ENCODE data around the gene SAP30BP.

The SAP30BP gene

GRCh38 chr17:75755205-75755901 lies 88.2 kb downstream of the SAP30BP start (continued):
- TF ChIP-seq, protein P1, sequence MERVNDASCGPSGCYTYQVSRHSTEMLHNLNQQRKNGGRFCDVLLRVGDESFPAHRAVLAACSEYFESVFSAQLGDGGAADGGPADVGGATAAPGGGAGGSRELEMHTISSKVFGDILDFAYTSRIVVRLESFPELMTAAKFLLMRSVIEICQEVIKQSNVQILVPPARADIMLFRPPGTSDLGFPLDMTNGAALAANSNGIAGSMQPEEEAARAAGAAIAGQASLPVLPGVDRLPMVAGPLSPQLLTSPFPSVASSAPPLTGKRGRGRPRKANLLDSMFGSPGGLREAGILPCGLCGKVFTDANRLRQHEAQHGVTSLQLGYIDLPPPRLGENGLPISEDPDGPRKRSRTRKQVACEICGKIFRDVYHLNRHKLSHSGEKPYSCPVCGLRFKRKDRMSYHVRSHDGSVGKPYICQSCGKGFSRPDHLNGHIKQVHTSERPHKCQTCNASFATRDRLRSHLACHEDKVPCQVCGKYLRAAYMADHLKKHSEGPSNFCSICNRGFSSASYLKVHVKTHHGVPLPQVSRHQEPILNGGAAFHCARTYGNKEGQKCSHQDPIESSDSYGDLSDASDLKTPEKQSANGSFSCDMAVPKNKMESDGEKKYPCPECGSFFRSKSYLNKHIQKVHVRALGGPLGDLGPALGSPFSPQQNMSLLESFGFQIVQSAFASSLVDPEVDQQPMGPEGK (CRISPR knock-in tag; IDR thresholded peaks at IDR 0.05; ENCODE audit: borderline replicate concordance), result no peak

DNA sequence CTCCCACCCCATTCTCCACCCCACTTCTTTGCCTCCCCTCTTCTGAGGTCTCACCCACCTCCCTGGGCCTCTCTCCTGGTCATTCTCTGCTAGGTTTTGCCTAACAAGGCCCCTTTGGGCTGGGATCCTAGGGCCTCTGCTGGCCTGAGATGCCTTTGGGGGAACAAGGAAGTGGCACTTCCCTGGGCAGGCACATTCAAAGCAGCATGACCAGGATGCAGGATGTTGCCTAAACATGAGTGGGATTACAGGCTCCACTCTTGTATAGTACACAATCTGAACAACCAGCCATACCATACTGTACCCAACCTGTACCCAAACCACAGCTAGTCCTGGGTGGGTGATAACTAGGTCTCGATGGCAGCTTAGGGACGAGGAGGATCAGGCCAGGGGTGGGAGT lies 88.9 kb downstream of the SAP30BP start:
- ATAC-seq, result no peak
- TF ChIP-seq TCF4 (CRISPR knock-in tag; IDR thresholded peaks at IDR 0.05; ENCODE audit: borderline replicate concordance), result no peak
- TF ChIP-seq, protein P1 (CRISPR knock-in tag; IDR thresholded peaks at IDR 0.05; ENCODE audit: borderline replicate concordance), result no peak
- no peak for TF ChIP-seq ESRRG (CRISPR knock-in tag; IDR thresholded peaks at IDR 0.05)
- no peak for TF ChIP-seq BACH2 (CRISPR knock-in tag; IDR thresholded peaks at IDR 0.05; ENCODE audit: borderline replicate concordance)
- TF ChIP-seq POU6F1 (CRISPR knock-in tag; IDR thresholded peaks at IDR 0.05; ENCODE audit: borderline replicate concordance, low read depth), result no peak
- TF ChIP-seq PPARA (CRISPR knock-in tag; IDR thresholded peaks at IDR 0.05; ENCODE audit: borderline replicate concordance), result no peak
- TF ChIP-seq CSDC2 (CRISPR knock-in tag; IDR thresholded peaks at IDR 0.05), result no peak
- TF ChIP-seq ARNTL (CRISPR knock-in tag; IDR thresholded peaks at IDR 0.05; ENCODE audit: borderline replicate concordance, low read depth), result no peak
- no peak for TF ChIP-seq GLIS3 (CRISPR knock-in tag; IDR thresholded peaks at IDR 0.05)
- TF ChIP-seq RARB (CRISPR knock-in tag; IDR thresholded peaks at IDR 0.05), result no peak
- TF ChIP-seq SNAI2 (CRISPR knock-in tag; IDR thresholded peaks at IDR 0.05), result no peak
- no peak for TF ChIP-seq ZC3H10 (CRISPR knock-in tag; IDR thresholded peaks at IDR 0.05)
- no peak for TF ChIP-seq ZNF70 (CRISPR knock-in tag; IDR thresholded peaks at IDR 0.05)
- TF ChIP-seq CREB5 (CRISPR knock-in tag; IDR thresholded peaks at IDR 0.05; ENCODE audit: low read depth), result no peak
- no peak for TF ChIP-seq ZNF8 (CRISPR knock-in tag; IDR thresholded peaks at IDR 0.05)
- TF ChIP-seq ZFP3 (CRISPR knock-in tag; IDR thresholded peaks at IDR 0.05), result no peak
- no peak for TF ChIP-seq CSRNP3 (CRISPR knock-in tag; IDR thresholded peaks at IDR 0.05)

GRCh38 chr17:75756451-75757085 lies 89.4 kb downstream of the SAP30BP start:
- no peak for ATAC-seq
- no peak for TF ChIP-seq ZNF8 (CRISPR knock-in tag; IDR thresholded peaks at IDR 0.05)
- TF ChIP-seq ZFP3 (CRISPR knock-in tag; IDR thresholded peaks at IDR 0.05), result no peak
- no peak for TF ChIP-seq ZNF70 (CRISPR knock-in tag; IDR thresholded peaks at IDR 0.05)
- TF ChIP-seq CSDC2 (CRISPR knock-in tag; IDR thresholded peaks at IDR 0.05), result no peak
- no peak for TF ChIP-seq TSHZ2 (CRISPR knock-in tag; IDR thresholded peaks at IDR 0.05)
- TF ChIP-seq, protein P1 (CRISPR knock-in tag; IDR thresholded peaks at IDR 0.05; ENCODE audit: borderline replicate concordance), result no peak
- TF ChIP-seq POU6F1 (CRISPR knock-in tag; IDR thresholded peaks at IDR 0.05; ENCODE audit: borderline replicate concordance, low read depth), result no peak
- TF ChIP-seq ZFP30 (CRISPR knock-in tag; IDR thresholded peaks at IDR 0.05), result no peak
- no peak for TF ChIP-seq TCF4 (CRISPR knock-in tag; IDR thresholded peaks at IDR 0.05; ENCODE audit: borderline replicate concordance)
- TF ChIP-seq OSR1 (CRISPR knock-in tag; IDR thresholded peaks at IDR 0.05), result no peak
- no peak for TF ChIP-seq ZC3H10 (CRISPR knock-in tag; IDR thresholded peaks at IDR 0.05)
